ENCODE results near the gene MRPL32.

GRCh38 chr7:42930889-42931288 is 1.3 kb upstream of the MRPL32 start:
- no peak for TF ChIP-seq CTCF (IDR thresholded peaks at IDR 0.05; ENCODE audit: low read length)
- TF ChIP-seq EZH2phosphoT487 (IDR thresholded peaks at IDR 0.05; ENCODE audit: low read length), result no peak

Measured in MM.1S (cell line).